Measurements from ENCODE around the gene WASF3. TPM values are rescaled to one million over a fixed set of nuclear protein-coding genes. Genes with fewer than 3 reads are reported as not detected.

WASF3 gene
- polyA plus RNA-seq, 5 donors: 17.6 to 24.3 (median 21.7) TPM

DNA sequence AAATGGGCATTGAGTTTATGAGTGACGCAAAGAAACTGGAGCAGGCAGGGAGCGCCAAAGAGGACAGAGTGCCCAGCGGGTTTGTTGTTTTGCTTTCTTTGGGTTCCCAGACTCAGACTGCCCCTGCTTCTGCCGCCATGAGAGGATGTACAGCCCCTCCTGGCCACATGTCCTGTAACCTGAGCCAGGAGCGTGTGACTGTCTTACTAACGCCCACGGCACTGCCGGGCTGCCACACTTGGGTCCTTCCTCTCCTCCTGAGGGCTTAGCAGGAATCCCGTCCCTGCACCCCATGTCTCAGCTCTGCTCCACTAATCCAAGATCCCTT is 122.6 kb downstream of the WASF3 start:
- no peak for DNase-seq

DNA sequence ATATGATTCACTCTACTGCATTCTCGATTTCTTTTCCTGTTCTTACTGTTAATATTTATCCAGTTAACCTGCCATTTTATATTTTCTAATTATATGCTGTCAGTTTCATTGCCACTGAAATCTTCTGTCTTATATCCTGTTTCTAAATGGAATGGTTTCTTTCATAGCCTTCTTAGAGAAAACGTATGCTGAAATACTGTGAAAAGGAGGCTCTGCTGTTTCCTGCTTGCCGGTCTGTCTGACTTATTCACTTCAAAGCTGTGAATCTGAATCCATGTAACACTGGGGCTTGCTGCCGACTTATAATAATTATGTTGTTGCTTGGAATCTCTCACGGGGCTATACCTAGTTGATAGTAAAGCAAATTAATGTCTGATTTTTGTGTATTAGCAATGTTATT is 123.1 kb downstream of the WASF3 start:
- no peak for DNase-seq

DNA sequence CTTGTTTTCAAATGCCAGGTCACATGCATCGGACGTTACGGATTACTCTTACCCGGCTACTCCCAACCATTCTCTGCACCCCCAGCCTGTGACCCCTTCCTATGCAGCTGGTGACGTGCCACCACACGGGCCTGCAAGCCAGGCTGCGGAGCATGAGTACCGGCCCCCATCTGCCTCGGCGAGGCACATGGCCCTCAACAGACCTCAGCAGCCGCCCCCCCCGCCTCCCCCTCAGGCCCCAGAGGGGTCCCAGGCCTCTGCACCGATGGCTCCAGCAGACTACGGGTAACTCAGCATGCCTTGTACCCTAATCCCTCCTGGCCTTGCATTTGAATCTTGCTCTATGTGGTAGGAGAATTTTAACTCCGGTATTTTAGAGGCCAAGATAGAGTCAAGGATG is 123.6 kb downstream of the WASF3 start:
- no peak for DNase-seq

DNA sequence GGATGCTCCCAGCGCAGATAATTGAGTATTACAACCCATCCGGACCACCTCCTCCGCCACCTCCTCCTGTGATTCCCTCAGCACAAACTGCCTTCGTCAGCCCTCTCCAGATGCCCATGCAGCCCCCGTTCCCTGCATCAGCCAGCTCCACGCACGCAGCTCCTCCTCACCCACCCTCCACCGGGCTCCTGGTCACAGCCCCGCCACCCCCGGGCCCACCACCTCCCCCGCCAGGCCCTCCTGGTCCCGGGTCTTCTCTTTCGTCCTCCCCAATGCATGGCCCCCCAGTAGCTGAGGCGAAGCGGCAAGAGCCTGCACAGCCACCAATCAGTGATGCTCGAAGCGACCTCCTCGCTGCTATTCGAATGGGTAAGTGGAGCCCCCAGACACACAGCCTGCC is 125.1 kb downstream of the WASF3 start:
- DNase-seq: no peak

DNA sequence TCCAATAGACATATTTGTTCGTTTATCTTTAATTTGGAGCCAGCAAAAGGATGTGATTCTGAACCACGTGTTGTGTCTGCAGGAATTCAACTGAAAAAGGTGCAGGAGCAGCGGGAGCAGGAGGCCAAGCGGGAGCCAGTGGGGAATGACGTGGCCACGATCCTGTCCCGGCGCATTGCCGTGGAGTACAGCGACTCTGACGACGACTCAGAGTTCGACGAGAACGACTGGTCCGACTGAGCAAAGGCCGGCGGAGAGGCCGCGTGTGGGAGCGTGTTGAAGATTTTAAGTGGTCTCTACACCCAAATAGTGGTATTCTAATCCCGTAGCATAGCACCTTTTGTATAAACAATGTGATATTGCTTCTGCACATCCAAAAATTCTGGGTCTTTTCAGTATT is 128.1 kb downstream of the WASF3 start:
- no peak for DNase-seq

DNA sequence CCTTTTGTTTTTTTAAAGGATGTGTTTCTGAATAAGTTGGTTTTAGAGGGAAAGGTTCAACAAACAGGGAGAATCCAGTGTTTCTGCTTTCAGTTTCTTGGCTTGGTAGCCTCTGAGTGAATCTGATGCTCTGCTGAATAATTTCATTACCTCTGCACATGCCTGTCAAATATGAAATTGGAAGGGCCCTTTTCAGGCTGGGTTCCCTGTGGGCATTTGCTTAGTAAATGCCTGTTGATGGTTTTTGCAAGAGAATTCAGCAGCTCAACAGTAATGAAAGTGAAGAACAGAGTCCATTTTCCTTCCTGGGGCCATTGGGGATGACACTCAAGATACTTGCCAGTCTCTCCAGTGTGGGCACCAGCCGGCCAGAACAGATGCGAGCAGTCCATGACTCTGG is 128.8 kb downstream of the WASF3 start:
- DNase-seq: no peak

DNA sequence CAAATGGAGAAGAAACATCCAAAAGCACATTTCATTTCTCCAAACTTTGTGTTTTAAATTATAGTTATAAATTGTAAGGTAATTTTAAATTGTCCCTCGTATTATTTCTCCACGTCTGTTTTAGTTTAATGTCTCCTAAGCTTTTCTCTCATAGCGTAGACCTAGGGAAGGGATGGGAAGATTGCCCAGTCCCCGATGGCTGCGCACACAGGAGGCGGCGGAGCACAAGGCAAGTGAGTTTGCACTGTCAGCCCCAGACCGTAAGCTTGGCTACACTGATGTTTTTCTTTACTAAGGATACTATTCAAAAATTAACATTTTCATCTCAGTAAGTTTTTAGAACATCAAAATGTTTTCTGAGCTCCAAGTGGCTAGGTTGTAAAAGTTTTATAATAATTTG is 130.8 kb downstream of the WASF3 start:
- no peak for DNase-seq

DNA sequence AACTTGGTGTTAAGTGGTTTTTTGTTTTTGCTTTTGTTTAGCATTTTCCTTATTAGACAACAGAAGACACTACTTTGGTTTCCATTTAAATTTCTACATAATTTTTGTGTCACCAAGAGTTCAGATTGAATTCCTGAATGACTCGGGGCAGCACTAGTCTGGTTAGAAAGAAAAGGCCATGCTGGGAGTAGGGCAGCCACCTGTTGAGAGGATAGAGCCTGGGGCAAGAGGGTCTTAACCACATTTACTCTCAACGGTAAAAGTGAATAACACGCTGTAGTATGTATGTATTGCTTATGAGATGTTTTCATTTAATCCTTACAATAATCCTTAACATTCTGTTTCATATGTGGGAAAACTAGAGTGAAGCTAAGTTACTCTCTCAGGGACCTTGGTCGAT is 131.5 kb downstream of the WASF3 start:
- DNase-seq: no peak

DNA sequence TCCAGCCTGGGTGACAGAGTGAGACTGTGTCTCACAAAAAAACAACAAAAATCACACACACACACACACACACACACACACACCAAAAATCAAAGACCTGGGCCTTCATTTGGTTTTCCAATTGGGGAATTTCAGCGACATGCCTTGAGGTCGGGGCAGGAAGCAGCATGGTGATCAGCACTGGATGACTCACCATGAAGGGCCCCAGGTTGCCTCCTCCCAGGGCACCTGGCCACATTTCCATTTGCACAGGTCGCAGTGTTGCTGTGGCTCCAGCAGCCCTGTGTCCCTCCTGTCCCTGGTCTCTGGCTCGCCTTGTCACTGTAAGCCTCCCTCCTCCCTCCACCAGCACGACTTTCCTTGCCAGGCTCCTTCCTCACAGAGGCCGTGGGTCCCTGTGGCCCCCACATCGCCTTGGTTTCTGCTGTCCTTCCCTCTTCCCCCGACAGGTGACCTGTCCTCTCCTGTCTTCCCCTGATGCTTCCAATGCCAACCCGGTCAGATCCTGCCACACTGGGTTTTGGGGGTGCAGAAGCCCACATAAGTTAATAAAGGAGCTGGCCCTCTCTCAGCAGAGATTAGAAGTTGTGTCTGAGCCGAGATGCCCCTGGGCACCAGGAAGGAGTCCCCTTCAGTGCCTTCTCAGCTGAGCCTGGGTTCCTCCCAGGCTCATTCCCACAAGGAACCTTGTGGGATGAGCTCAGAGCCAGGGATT is 136.4 kb downstream of the WASF3 start:
- no peak for DNase-seq

DNA sequence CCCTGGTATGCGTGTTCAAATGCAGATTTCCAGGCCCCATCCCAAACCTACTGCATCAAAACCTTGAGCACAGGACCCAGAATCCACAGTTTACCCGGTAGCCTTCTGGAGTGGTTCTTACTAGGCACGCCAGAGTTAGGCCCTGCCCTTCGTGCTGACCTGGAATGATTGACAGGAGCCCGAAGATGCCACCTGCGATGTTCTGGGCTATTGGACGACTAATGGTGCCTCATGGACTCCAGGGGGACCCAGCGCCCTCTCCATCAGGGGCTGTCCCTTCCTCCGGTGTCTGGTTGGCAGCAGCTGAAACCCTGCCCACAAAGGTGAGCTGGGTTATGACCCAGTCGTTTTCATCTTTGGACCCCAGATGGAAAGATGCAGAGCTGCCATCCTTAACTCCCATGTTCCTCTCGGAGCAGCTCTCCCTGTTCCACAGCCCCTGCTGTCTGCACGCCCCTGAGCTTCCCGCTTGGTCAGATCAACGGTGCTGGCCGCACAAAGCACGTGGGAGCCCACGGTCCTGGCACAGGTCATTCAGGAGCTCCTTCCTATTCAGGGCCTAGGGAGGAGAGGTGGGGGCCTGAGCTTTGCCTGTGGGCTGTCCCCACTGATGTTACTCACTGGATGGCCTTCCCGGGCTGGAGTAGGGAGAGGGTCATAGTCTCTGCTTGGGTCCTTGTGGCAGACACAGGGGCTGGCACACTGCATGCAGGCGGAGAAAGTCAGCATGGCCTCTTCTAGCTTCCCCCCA is 137.3 kb downstream of the WASF3 start:
- no peak for DNase-seq

DNA sequence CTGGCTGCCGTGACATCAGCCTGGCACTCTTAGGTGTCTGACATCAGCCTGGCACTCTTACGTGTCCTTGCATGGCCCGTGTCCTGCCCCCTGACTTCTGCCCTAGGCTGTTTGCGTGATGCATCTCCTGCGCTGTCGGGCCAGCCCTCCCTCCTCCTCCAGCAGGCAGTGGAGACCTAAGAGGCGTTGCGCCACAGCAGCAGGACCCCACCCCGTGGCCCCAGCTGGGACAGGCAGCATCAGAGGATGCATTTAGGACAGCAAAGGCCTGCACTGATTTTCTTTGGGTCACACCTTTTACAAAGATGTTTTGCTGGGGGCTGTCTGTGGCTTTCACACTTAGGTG is 137.8 kb downstream of the WASF3 start:
- no peak for DNase-seq

DNA sequence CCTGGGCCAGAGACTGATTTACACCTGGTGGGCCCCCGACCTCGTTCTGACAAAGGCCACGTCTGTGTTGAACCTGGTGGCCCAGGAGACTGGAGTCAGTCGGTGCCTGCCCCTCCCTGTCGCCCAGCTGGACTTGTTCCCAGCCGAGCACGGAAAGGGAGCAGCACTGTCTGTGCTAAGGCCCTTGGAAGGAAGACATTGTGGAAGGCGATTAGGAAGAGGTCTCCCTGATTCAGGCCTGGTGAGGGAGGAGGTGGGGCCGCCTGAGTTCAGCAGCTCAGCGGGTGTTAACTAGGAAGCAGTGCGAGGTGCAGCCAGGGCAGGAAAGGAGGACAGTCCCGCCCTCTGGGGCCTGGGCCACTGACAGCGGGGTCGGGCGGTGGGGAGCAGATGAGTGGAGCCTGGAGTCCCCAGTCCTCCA is 138.4 kb downstream of the WASF3 start:
- DNase-seq: no peak

DNA sequence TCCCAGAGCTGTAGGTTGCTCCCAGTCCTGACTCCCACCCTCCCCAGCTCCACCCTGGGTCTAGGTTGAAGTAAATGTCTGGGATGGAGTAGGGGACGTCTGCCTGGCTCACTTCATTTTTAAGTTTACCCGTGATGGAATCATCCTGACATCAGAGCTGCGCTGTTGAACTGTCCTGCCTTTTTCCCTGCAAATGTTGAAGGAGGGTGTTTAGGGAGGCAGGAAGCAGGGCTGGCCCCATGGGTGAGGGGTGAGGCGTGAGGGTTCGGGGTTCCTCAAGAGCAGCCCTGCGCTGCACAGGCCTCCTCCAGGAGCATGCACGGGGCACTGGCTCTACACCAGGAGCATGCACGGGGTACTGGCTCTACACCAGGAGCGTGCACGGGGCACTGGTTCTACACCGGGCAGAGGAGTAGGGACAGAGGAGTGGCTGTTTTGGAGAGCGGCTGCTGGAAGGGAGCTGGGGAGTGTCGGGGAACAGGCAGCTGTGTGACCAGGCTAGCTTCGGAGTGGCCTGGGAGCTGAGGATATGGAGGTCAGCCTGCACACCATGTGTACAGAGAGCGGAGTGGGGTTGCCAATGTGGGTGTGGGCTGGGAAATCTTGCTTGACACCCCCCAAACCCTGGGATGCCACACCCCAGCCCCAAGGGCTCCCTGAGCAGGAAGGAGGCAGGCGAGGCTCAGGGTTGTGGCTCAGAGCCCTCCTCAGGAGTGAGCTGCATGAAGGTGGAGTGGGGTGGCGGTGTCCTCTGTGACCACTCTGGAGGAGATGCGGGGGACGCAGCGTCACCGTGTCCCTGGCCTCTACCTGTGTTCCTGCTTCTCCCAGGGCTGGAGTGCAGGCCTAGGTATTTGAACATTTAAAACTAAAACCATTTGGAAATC is 139.8 kb downstream of the WASF3 start:
- DNase-seq: no peak

DNA sequence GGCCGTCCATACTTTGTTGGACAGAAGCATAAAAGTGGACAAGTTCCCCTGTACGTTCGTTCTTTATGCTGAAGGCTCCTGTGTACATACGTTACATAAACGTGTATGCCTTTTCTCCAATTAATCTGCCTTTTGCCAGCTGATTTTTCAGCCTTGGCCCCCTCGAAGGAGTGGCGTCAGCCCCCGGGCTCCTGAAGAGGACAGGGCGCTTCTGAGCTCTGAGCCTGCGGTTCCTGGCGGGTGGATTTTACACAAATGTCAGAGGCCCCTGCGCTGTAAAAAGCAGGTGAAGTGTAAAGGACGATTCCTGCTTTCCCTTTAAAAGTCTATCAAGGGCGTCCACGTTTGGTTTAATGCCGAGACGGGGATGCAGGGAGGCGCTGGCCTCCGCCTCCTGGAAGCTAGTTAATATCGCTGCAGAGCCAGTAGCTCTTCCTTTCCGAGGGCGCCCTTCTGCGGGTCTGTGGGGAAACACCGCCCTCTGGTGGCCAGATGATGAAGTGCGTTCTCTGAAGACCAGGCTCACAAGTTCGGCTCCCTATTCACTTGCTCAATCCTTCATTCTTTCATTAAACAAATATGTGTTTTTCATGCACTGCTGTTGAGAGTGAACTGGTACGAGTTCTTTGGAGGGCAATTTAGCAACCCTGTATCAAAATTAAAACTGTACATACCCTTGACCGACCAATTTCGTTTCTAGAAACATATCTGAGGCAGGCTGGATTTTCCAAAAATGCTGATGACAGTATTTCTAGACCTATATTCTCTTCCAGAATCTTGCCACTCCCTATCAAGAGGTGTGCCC is 141.1 kb downstream of the WASF3 start:
- peak; percentile 73 to 80 for DNase-seq

DNA sequence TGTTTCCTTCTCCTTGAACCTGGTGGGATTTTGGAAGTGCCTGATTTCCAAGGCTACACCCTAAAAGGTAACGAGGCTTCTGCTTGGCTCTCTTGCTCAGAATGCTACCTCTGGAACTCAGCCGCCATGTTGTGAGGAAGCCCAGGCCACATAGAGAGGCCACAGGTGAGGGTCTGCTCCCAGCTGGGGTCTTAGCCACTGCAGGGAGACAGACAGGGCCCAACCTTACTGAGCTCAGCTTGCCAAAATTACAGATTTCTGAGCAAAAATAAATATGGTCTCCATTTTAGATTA is 141.7 kb downstream of the WASF3 start:
- DNase-seq: no peak

DNA sequence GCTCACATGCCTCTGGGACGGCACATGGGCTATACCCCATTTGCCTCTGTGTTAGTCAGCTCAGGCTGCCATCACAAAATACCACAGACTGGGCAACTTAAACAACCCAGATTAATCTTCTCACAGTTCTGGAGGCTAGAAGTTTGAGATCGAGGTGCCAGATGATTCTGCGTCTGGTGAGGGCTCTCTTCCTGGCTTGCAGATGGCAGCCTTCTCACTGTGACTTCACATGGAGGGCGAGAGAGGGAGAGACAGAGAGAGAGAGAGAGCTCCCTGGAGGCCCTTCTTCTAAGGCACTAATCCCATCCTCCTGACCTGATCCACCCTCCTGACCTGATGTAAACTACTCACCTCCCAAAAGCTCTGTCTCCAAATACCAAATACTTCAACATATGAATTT is 148.1 kb downstream of the WASF3 start:
- no peak for DNase-seq

DNA sequence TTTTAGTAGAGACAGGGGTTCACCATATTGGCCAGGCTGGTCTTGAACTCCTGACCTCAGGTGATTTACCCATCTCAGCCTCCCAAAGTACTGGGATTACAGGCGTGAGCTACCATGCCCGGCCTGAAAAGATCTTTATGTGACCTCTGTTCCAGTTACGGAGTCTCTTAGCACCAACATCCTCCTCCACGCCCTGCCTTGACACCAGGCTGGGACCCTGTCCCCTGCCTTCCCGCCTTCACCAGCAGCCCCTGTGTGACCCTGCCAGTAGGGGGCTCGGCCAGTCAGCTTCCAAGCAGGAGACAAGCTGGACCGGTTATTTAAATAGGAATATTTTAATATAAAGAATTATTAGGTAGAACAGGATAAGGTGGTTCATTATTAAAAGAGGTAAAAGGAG is 148.9 kb downstream of the WASF3 start:
- DNase-seq: no peak

DNA sequence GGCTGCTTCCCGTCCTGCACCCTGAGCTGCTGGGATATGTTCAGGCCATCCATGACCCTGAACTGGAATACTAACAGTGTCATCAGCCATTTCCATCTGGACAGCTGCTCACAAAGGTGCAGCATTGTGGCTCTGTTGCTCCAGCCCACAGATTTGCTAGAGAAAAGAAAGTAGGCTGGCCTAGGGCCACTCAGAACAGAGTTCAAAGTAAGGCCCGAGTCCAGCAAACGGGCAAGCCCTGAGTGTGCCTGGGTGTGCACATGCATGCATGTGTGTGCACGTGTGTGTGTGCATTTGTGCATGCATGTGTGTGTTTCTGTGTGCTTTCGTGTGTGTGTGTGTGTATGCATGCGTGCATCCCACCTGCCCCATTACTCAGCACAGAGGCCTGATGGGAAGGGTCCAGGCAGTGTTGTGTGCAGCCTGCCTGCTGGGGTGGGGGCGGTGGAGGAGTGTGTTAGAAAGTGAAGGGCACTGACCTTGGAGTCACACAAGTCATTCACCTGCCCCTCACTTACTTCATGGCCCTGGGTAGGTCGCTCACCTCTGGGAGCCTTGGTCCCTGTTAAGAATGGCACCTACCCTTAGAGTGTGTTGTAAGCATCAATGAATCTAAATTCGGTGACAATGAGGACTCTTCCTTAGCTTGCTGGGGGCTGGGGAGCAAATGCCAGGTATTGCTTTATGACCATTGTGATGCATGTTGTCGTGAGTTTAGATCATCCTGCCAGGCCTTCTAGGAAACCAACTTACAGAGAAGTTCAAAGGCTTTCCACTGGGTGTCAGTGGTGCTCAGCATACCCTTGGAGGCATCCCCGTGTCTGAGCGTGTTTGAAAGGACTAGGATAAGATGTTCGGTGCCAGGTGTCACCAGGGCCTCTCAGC is 149.9 kb downstream of the WASF3 start:
- peak; percentile 16 to 29 for DNase-seq

DNA sequence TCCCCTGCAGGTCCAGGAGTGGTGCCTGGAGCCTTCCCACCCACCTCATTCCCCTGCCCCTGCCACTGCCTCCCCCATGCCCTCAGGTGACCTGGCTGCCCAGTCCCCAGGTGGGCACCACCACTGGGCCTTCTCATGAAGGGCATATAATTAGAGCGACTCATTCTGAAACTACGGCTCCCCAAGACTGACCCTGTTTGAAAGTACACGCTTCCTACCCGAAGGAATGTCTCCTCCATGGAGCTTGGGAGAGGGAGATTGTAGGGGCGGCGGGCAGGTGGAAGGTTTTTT is 150.5 kb downstream of the WASF3 start:
- DNase-seq: no peak

DNA sequence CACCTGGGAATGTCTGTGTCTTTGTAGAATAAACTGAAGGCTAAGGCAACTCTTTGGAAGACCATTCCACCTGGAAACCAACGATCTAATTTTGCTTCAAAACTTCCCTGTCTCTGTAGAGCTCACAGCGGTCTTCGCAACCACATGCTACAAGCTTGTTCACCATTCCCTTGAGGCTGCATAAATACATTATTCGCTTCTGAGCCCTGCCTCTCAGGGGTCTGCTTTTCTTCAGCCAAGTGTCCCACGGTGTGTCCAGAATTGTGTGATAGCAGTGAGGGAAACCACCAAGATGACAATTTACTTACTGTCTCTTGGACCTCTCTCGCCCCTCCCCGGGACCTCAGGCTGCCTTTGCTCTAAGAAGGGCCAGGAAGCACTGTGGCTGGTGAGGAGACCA is 152.0 kb downstream of the WASF3 start:
- DNase-seq: no peak

DNA sequence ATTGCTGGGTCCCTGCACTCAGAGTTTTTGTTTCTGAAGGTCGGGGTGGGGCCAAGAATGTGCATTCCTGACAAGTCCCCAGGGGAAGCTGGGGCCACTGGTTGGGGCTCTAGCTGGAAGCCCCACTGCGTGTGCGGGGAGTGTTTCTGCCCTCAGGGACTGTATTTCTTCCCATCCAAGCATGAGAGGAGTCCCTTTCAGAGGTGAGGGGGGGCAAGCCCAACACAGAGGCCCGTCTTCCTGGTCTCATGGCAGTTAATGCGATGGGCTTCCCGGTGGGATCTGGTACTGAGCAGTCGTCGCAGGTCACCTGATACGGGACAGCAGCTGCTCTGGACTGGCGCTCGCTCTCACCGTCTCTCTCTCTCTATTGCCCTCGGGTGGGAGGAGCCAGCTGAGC is 152.7 kb downstream of the WASF3 start:
- no peak for DNase-seq

Measured in right lung (tissue), 5 donors.